IMR-90 (cell line): Measurements from ENCODE around the gene ADGRG1. TPM values are rescaled to one million over a fixed set of nuclear protein-coding genes. Genes with fewer than 3 reads are reported as not detected.

Experiments
- BHLHE40 ChIP-seq: fragments of 150-350 bp; IDR thresholded peaks from 2 replicates; pipeline ENCODE4 v1.6.1; 2016; ENCODE audit warnings: mild to moderate bottlenecking, low read depth, low read length
- CHD1 ChIP-seq: IDR thresholded peaks from 2 replicates; pipeline ENCODE4 v1.6.1; 2012; ENCODE audit warnings: low read depth, low read length, improper control_type of control experiment
- ELK1 ChIP-seq: fragments of 150-350 bp; IDR thresholded peaks from 2 replicates; pipeline ENCODE4 v1.6.1; 2016; ENCODE audit warnings: low read depth, mild to moderate bottlenecking, low read length, moderate library complexity, borderline replicate concordance
- MAZ ChIP-seq: IDR thresholded peaks from 2 replicates; pipeline ENCODE4 v1.6.1; 2012; ENCODE audit warnings: low read depth, mild to moderate bottlenecking, low read length, improper control_type of control experiment, moderate library complexity, borderline replicate concordance
- RAD21 ChIP-seq: IDR thresholded peaks from 2 replicates; pipeline ENCODE4 v1.6.1; 2012; ENCODE audit warnings: low read length, improper control_type of control experiment
- polyA plus RNA-seq, 3 experiments: library from polyadenylated mRNA; depleted of rRNA; stranded (reverse); fragments of >200 nt; gene quantifications; 2 replicates each; pipeline ENCODE4 v1.2.3, GENCODE V29; 2012; ENCODE audit warnings: low replicate concordance in 1 of 3
- total RNA-seq: library from RNA; depleted of rRNA; stranded (reverse); fragments of >200 nt; gene quantifications from 2 replicates; pipeline ENCODE4 v1.2.3, GENCODE V29; 2012

The ADGRG1 gene
- total and polyA plus RNA-seq, 2 of the 4 experiments (the other 2 are of a cell fraction) = 0.90 to 8.4 TPM

GRCh38 chr16:57585051-57585687 is 43.3 kb upstream of the ADGRG1 start (continued):
- TF ChIP-seq ELK1 (no peak), RAD21 (no peak), MAZ (no peak), CHD1 (no peak), BHLHE40 (no peak)
